Tibial artery (tissue), 4 donors: ENCODE measurements around the gene ODF2.

Experiments
- DNase-seq, 2 donors: peaks; one replicate each; pipeline ENCODE4 v3.0.0-alpha.2; 2019
- H3K27ac ChIP-seq, 2 donors: fragments of 200-600 bp; sonication (generic) in 1 of 2; 1 replicate in 1 of 2; 2 replicates in 1 of 2; pipeline ENCODE4 v1.5.1; 2018 to 2019; ENCODE audit warnings: mild to moderate bottlenecking in 1 of 2
- H3K27me3 ChIP-seq, 2 donors: fragments of 200-600 bp; sonication (generic) in 1 of 2; one replicate each; pipeline versions ENCODE4 v1.5.1 to v1.6.0; 2016 to 2019
- H3K36me3 ChIP-seq, 3 donors: fragments of 200-600 bp; sonication (generic) in 2 of 3; one replicate each; pipeline ENCODE4 v1.5.1; 2016 to 2019; ENCODE audit warnings: mild to moderate bottlenecking in 2 of 3
- H3K4me1 ChIP-seq, 4 donors: fragments of 200-600 bp; sonication (generic) in 2 of 4; 1 replicate in 3 of 4; 2 replicates in 1 of 4; pipeline ENCODE4 v1.5.1; 2016 to 2019
- H3K4me3 ChIP-seq, 2 donors: fragments of 200-600 bp; sonication (generic) in 1 of 2; 1 replicate in 1 of 2; 2 replicates in 1 of 2; pipeline ENCODE4 v1.5.1; 2018 to 2019; ENCODE audit warnings: mild to moderate bottlenecking in 2 of 2
- H3K9me3 ChIP-seq, 3 donors: fragments of 200-600 bp; sonication (generic) in 1 of 3; one replicate each; pipeline ENCODE4 v1.5.1; 2016 to 2019
- CTCF ChIP-seq, 2 experiments: fragments of 200-600 bp in 1 of 2; fragments of 450-650 bp in 1 of 2; IDR thresholded peaks; one replicate each; pipeline ENCODE4 v1.5.1; 2017 to 2019; ENCODE audit warnings: antibody characterized with exemption in 2 of 2, mild to moderate bottlenecking in 1 of 2, moderate library complexity in 1 of 2
- intact Hi-C: fragments of 100-400 bp; cut with DNase I; formaldehyde crosslinking; loops from one replicate; pipeline ENCODE4 v1.15.0; 2023; ENCODE audit warnings: low total_unique reads

Gene ODF2

GRCh38 chr9:128523199-128523925, 67.6 kb downstream of the ODF2 start:
- Histone ChIP-seq H3K27ac (no peak overlapping the region), H3K4me1 (peaks cover 0 to 6% (median 0%) of the 10 kb centered on the region in 4 donors), H3K4me3 (no peak overlapping the region), H3K27me3 (no peaks in the 10 kb centered on the region), H3K9me3 (no peaks in the 10 kb centered on the region), H3K36me3 (peaks cover 49 to 86% (median 64%) of the 10 kb centered on the region in 3 donors)
- TF ChIP-seq CTCF (IDR thresholded peaks at IDR 0.05): no peak
- intact Hi-C loops: no loop called here
- no peak for DNase-seq

- no peaks in the 10 kb centered on the region for H3K9me3 ChIP-seq
- no peak overlapping the region for H3K27ac ChIP-seq
- no peak for TF ChIP-seq CTCF (IDR thresholded peaks at IDR 0.05)
- H3K4me1 ChIP-seq: peaks cover 0 to 6% (median 0%) of the 10 kb centered on the region in 4 donors
- no peak for DNase-seq
- peaks cover 75 to 99% (median 85%) of the 10 kb centered on the region in 3 donors for H3K36me3 ChIP-seq
- H3K4me3 ChIP-seq: no peak overlapping the region
- no peaks in the 10 kb centered on the region for H3K27me3 ChIP-seq
- intact Hi-C loops: no loop called here
Observed at GRCh38 chr9:128526720-128527119, 70.9 kb downstream of the ODF2 start.

- Histone ChIP-seq H3K4me1 (no peaks in the 10 kb centered on the region), H3K36me3 (peaks cover 77 to 100% (median 85%) of the 10 kb centered on the region in 3 donors), H3K27ac (no peak overlapping the region), H3K9me3 (no peaks in the 10 kb centered on the region), H3K4me3 (no peak overlapping the region), H3K27me3 (no peaks in the 10 kb centered on the region)
- intact Hi-C loops: no loop called here
- DNase-seq: no peak
- TF ChIP-seq CTCF (IDR thresholded peaks at IDR 0.05): no peak
Observed at GRCh38 chr9:128528445-128529160, 72.8 kb downstream of the ODF2 start.

- TF ChIP-seq CTCF (IDR thresholded peaks at IDR 0.05): no peak
- Histone ChIP-seq H3K9me3 (no peaks in the 10 kb centered on the region), H3K4me1 (no peaks in the 10 kb centered on the region), H3K27me3 (no peaks in the 10 kb centered on the region), H3K4me3 (no peak overlapping the region), H3K27ac (no peak overlapping the region), H3K36me3 (peaks cover 80 to 100% (median 89%) of the 10 kb centered on the region in 3 donors)
- intact Hi-C loops: no loop called here
- no peak for DNase-seq
Observed at GRCh38 chr9:128529191-128529590, 73.4 kb downstream of the ODF2 start.

GRCh38 chr9:128532581-128532980, 76.8 kb downstream of the ODF2 start:
- DNase-seq: no peak
- no peak overlapping the region for H3K27ac ChIP-seq
- H3K27me3 ChIP-seq: no peaks in the 10 kb centered on the region
- H3K4me1 ChIP-seq: no peaks in the 10 kb centered on the region
- H3K9me3 ChIP-seq: no peaks in the 10 kb centered on the region
- H3K4me3 ChIP-seq: no peak overlapping the region
- peaks cover 74 to 100% (median 76%) of the 10 kb centered on the region in 3 donors for H3K36me3 ChIP-seq
- TF ChIP-seq CTCF (IDR thresholded peaks at IDR 0.05): no peak
- intact Hi-C loops: no loop called here
